GM18868 (cell line): ENCODE results near the gene CCDC34.

Experiments used
- ATAC-seq: cut with Tn5 transposase; IDR thresholded peaks from one replicate; pipeline ENCODE4 v1.9.1; 2021; ENCODE audit warnings: mild to moderate bottlenecking, moderate library complexity; ENCODE audit not compliant: unreplicated experiment

CCDC34 gene

DNA sequence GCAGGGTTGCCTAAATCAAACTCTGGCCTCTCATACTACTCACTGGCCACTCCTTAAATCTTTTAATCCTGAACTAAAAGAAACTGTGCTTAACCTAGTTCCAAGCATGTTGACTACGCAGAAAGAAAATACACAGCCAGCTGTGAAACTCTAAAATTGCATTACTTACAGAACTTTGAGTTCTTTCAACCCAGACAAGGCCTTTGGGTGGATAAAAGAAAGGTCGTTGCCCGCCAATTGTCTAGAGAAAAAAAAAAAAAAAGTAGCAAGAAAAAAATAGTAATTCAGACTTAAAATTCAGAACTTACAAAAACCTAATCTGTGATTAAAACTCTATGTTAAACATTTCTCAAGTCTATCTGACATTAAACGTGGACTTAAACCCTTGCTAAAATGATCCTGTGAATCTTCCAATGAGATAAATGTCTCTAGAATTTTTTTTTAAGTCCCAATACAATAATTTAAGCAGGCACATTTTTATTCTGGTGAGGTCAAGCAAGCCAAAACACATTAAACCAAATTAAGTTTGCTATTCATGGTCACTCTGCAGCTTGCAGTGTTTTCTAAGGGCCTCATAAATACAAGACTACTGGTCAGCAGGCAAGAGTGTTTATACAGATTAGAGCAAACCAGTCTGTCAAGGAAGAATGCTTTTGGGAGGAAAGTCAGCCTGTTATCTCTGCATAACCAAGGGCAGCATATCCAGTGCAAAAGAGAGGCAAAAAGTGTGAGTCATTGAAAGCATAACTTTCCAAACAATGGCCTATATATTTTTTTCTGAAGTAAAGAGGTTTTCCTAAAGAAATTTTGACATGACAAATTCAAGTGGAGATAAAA, 29.5 kb upstream of the CCDC34 start:
- ATAC-seq: no peak

- ATAC-seq: no peak
Observed at GRCh38 chr11:27391331-27392015, 28.5 kb upstream of the CCDC34 start.

- ATAC-seq: no peak
Observed at GRCh38 chr11:27390318-27391295, 27.6 kb upstream of the CCDC34 start.

GRCh38 chr11:27388869-27389268, 25.9 kb upstream of the CCDC34 start:
- ATAC-seq: no peak

GRCh38 chr11:27388001-27388400, 25.0 kb upstream of the CCDC34 start:
- peak; percentile 58 for ATAC-seq

- ATAC-seq: no peak
Observed at GRCh38 chr11:27387362-27387761, 24.3 kb upstream of the CCDC34 start.

GRCh38 chr11:27386181-27386845, 23.3 kb upstream of the CCDC34 start:
- no peak for ATAC-seq

GRCh38 chr11:27385245-27385644, 22.2 kb upstream of the CCDC34 start:
- ATAC-seq: no peak

GRCh38 chr11:27384227-27384626, 21.2 kb upstream of the CCDC34 start:
- ATAC-seq: no peak

DNA sequence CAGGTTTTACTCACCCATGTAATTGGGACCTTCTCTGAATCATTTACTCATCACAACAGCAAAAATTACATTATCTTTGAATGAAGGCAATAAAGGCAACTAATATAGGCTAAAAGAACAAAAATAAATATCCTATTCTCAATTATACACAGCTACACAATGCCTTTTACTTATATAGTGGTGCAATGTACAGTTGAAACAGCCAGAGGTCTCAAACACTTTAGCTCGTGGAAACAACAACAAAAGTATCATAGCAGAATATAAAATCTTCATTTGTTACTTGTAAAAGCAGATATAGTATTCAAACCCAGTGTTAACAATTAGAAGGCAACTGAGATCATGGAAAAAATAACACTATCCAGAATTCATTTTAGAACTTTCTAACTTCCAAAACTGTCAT, 20.6 kb upstream of the CCDC34 start:
- no peak for ATAC-seq

DNA sequence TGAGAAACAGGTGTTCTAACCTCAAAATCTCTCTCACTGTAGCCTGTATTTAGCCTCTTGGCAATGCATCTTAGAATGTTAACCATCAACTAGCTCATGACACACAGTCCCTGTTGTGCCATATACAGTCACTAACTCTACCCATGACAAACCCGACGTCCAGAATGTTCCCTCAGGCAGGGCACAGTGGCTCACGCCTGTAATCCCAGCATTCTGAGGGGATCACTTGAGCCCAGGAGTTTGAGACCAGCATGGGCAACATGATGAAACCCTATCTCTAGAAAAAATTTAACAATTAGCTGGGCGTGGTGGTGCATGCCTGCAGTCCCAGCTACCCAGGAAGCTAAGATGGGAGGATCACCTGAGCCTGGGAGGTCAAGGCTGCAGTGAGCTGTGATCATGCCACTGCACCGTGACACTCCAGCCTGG, 18.2 kb upstream of the CCDC34 start:
- ATAC-seq: no peak

GRCh38 chr11:27380771-27381170, 17.8 kb upstream of the CCDC34 start:
- no peak for ATAC-seq

DNA sequence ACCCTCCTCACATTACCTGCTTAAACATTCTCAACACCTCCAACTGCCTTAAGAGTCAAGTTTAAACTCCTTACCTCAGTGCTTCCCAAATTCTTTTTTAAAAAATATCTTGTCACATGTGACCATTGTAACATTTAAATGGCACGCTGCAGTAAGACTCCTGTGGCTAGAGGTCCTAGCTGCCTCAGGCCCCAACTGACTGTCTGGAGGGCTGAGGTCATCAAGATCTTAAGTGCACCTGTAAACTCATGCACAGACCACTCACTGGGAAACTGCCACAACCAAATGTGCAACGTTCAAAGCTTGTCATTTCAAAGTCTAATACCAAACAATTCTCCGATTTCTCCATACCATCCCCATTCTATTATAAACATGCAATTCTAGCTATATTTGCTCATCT, 16.4 kb upstream of the CCDC34 start:
- ATAC-seq: no peak

DNA sequence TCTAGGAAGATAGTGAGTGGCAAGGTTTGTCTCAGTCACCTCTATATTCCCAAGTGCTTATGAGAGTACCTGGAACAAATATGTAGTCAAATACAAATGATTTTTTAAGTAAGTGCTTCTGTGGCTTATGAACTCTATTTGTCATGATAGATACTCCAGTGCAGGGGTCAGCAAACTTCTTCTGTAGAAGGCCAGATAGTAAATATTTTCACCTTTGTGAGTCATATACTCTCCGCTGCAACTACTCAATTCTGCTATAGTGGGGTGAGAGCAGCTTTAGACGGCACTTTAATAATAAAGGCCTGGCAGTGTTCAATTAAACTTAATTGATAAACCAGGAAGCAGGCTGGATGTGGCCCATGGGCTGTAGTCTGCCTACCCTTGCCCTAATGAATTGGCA, 12.4 kb upstream of the CCDC34 start:
- ATAC-seq: no peak

- no peak for ATAC-seq
Observed at GRCh38 chr11:27373856-27374602, 11.0 kb upstream of the CCDC34 start.

DNA sequence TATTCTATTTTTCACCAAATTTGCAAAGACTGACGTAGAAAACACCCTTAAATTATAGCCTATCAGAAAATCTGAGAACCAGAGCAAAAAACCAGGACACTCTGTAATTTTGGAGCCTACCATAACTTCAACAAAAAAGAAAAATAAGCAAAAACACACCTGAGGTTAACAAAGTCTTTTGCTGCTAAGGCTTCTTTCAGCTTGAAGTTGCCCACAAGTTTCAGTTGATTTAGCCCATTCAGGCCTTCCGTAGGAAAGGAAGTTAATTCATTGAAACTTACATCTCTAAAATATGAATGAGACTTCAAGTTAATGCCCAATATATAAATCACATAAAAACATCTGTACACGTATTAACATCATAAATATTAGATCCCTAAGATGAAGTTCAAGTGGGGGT, 10.4 kb upstream of the CCDC34 start:
- no peak for ATAC-seq

- ATAC-seq: no peak
Observed at GRCh38 chr11:27372164-27372563, 9.1 kb upstream of the CCDC34 start.

DNA sequence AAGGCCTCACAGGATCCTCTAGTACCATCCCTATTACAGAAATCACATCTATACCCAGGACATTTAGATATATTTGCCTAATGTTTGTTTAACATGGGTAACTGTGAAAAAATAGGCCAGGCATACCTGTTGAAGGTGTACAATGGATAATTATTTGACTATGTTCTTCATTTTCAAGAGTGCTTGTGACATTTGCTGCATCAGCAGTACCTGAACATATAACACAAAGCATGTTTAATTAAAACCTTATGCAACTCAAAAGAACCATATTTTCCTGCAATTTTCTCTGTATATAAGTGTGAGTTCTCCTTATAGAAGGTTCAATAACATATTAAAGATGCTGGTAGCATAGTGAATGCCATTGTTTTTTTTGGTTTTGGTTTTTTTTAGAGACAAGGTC, 8.5 kb upstream of the CCDC34 start:
- ATAC-seq: no peak

GRCh38 chr11:27370374-27370773, 7.4 kb upstream of the CCDC34 start:
- ATAC-seq: no peak

- ATAC-seq: no peak
Observed at GRCh38 chr11:27367881-27368280, 4.9 kb upstream of the CCDC34 start.
